Anterior cingulate cortex (tissue), 58 donors: ENCODE data around the gene PKD1.
"Not testable (repeated sequence)": the region's sequence is repeated elsewhere in the genome, so short reads cannot be mapped to it uniquely, and the experiment has no call there.

Experiments used
- DNase-seq, 58 donors: peaks; one replicate each; lab custom pipeline; 2025; lab: John Stamatoyannopoulos, UW

The PKD1 gene

GRCh38 chr16:2111412-2112335 lies 24.0 kb downstream of the PKD1 start:
- not testable (repeated sequence) for DNase-seq

- DNase-seq, result not testable (repeated sequence)
These were observed 24.7 kb downstream of the PKD1 start for GRCh38 chr16:2111009-2111353.

DNA sequence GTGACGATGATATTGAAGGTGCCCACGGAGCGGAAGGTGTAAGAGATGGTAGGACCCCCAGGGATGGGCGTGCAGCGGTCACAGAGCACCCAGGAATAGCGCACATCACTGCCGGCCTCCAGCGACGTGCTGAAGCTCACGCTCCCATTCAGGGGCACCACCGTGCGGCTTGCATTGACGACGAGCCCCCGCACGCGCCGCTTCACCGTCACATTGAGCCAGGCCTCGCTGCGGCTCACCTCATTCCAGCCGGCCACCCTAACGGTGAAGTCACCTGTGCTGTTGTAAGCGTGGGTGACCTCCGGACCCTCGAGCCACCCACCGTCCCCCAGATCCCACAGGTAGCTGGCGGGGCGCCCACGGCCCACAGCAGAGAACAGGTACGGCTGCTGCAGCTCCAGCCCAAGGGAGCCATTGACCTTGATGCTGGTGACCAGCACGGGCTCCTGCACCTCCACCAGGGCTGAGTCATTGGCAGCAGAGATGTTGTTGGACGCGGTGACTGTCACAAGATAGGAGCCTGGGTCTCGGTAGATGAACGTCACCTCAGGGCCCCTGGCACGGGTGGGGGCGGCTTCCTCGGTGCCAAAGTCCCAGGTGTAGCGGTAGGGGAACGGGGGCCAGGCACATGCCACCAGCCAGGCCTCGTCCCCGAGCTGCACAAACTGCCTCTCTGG lies 25.2 kb downstream of the PKD1 start:
- DNase-seq, result not testable (repeated sequence)

DNA sequence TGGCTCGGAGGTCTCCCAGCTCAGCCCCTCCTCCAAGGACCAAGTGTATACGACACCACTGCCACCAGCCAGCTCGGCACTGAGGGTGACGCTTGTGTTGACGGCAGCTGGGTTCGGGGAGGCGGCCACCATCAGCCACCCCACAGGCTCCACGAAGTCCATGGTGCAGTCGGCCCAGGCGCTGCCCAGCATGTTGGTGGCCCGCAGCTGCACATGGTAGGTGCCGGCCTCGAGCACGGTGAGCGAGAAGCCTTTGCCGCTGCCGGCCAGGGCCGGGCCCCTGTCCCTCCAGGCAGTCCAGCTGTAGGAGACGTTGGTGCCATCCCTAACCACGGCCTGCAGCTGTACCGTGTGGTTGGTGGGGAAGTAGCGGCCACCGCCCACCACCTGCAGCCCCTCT lies 25.8 kb downstream of the PKD1 start:
- DNase-seq, result not testable (repeated sequence)

DNA sequence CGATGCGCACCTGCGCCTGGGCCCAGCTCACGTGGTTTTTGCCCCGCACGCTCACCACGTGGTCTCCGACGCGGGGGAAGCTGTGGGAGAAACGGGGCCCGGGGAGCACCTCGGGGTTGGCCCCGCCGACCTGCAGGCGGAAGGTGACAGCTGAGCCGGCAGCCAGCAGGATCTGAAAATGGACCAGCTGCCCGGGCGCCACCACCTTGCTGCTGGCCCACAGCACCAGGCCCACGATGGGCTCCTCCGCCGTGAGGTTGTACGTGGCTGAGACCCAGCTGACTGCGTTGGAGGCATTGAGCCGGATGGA lies 26.5 kb downstream of the PKD1 start:
- not testable (repeated sequence) for DNase-seq

DNA sequence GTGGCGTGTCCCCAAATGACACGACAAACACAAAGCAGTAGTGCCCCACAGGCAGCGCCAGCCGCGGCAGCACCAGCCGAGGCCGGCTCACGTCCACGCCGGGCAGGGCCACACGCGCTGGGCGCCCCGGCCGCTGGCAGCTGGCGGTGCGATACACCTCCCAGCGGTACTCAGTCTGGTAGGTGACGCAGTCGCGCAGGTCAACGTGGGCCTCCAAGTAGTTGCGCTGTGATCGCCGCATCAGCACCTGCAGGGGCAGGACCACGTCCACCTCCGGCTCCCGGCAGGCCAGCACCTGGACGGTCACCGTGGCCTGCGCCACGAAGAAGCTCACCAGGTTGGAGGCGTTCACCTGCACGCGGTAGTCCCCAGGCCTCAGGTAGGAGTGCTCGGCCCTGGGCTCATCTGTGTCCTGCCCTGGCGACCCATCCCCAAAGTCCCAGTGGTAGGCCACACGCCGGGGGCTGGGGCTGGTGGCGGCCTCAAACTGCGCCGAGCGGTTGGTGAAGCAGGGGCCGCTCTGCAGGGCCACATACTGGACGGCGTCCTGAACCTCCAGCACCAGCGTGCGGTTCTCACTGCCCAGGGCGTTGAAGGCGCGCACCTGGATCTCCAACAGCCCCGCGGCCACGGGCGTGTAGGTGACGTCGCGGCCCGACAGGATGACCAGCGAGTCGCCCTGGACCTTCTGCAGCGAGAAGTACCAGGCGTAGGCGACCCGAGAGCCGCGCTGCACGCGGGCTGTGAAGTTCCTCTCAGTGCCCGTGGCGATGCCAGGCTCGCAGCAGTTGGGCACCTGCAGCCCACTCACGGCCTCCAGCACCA lies 27.0 kb downstream of the PKD1 start:
- DNase-seq, result not testable (repeated sequence)

GRCh38 chr16:2107791-2108125 lies 27.9 kb downstream of the PKD1 start:
- not testable (repeated sequence) for DNase-seq

- not testable (repeated sequence) for DNase-seq
These were observed 28.4 kb downstream of the PKD1 start for GRCh38 chr16:2107121-2107790.

GRCh38 chr16:2106211-2106610 lies 29.5 kb downstream of the PKD1 start:
- DNase-seq, result not testable (repeated sequence)

DNA sequence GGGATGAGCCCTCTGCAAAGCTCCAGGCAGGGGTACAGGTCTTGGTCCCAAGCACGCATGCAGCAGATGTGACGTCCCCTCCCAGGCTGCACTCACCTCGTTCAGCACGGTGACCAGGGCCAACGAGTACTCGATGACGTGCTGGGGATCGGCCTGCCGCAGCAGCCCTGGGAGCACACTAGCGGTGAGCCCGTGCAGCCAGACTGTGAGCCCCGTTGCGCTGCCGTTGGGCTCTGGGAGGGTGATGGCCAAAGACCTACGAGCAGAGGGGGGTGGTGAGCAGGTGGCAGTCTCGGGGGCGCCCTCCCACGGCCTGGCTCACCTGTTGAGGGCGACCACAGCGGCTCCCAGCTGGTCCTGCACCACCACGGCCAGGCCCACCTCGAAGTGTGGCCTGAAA lies 29.9 kb downstream of the PKD1 start:
- not testable (repeated sequence) for DNase-seq

GRCh38 chr16:2105291-2105690 lies 30.4 kb downstream of the PKD1 start:
- not testable (repeated sequence) for DNase-seq

GRCh38 chr16:2104464-2104863 lies 31.2 kb downstream of the PKD1 start:
- not testable (repeated sequence) for DNase-seq

DNA sequence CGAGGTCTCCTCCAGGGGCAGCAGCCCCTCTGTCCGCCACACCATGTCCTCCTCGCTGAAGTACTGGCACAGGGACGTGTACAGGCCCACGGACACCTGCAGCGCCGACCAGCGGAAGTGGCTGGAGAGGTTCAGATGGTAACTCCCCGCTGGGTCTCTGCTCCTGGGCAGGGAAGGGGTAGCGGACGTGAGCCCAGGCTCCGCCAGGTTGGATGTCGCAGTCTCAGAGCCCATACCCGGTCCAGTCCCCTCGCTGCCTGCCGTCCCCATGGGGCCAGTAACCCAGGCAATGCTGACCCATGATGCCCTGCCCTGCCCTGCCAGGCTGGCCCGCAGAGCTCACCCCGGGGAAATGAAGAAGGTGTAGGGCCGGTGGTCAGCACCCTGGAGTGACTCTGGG lies 33.2 kb downstream of the PKD1 start:
- DNase-seq, result no peak

DNA sequence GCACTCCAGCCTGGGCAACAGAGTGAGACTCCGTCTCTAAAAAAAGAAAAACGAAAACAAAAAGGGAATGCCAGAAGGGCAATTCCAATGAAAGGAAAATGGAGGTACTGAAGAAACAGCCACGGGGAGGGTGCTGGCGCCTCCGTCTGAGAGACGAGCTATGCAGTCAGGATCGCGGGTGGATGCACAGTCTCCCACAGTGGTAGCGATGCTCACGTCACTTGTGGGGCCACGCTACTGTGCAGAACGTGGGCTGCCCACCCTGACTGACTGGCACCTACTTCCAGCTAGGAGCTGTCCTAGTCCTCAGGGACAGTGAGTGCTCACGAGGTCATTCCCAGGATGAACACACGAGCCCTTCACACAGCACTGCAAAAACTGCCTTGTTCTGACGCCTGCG lies 34.1 kb downstream of the PKD1 start:
- peak in 1 of 58 donors; percentile 23 for DNase-seq

DNA sequence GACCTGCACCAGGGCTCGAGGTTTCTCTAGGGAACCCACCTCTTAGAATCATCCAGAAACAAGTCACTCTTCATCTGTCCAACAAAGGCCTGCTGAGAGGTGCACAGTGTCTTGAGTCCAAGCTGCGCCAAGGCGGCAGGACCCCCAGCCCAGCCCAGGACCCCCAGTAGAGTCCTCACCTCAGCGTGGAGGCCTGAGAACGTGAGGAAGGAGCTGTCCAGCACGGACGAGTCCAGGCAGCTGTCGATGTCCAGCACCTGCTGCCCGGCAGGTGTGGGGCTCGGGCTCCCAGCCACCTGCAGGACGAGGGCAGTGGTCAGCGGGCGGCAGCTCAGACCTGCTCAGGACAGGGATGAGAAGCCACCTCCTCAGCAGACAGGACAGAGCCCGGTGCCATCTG lies 38.0 kb downstream of the PKD1 start:
- DNase-seq, result not testable (repeated sequence)

- DNase-seq, result peak in 11 of 58 donors; percentile 9 to 54 (median 33)
These were observed 38.7 kb downstream of the PKD1 start for GRCh38 chr16:2096853-2097595.

DNA sequence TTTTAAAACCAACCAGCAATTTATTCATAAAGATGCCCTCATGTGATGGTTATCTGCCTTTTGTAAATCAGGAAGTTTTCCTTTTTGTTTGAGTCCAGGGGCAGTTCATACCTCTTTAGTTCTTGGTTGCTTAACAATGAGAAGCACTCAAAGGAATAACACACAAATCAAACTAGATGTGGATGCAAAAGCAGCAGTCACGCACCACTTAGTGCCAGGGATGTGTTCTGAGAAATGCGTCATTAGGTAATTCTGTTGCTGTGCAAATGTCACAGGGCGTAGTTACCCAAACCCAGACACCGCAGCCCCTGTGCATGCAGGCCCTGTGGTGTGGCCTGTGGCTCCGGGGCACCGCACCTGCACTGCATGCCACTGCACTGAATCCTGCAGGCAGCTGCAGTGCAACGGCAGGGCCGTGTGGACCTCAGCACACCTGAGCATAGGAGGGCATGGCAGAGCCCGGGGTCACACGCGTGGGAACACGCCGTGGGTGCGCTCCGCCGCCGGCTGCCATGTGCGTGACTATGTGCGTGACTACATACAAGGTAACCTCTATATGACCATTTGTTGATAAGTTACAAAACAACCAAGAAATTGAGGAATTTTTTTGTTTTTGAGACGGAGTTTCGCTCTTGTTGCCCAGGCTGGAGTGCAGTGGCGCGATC lies 39.6 kb downstream of the PKD1 start:
- DNase-seq, result no peak

DNA sequence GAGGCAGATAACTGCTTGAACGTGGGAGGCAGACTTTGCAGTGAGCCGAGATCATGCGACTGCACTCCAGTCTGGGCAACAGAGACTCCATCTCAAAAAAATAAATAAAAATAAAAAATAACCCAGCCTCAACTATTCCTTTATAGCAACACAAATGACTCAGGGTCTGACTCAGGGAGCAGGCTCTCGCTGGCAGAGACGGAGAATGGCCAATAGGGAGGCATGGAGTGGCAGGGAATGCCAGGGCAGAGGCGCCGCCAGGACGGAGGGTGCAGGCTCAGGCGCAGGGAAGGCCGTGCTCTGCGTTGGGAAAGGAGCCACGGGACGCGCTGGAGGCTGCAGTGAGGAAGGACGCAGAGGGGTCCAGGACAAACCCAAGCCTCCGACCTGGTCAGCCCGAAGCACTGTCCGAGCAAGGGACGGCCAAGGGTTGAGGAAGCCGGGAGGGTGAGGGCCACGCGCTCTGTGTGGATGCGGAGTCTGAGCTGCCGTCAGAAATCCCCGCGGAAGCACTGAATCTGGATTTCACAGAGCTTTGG lies 40.3 kb downstream of the PKD1 start:
- no peak for DNase-seq

- no peak for DNase-seq
These were observed 41.9 kb downstream of the PKD1 start for GRCh38 chr16:2093793-2094192.
